Measurements from ENCODE around the gene DCAF10. TPM values are rescaled to one million over a fixed set of nuclear protein-coding genes. Genes with fewer than 3 reads are reported as not detected.

DCAF10 gene
- total and polyA plus RNA-seq, 2 of the 13 experiments (the other 11 are each of a cell fraction or from before 2014, with no cell fraction given), result 9.2 to 20.3 TPM

- TF ChIP-seq BRF2 (CRISPR knock-in tag; IDR thresholded peaks at IDR 0.05), result peak; percentile 96
- TF ChIP-seq KLF11 (CRISPR knock-in tag; IDR thresholded peaks at IDR 0.05), result 0 out of 2 replicates have a peak, but pooled peaks have one; percentile 74
- 0 out of 2 replicates have a peak, but pooled peaks have one; percentile 62 for TF ChIP-seq AFF4 (CRISPR knock-in tag; IDR thresholded peaks at IDR 0.05)
- TF ChIP-seq ZBTB10 (CRISPR knock-in tag; IDR thresholded peaks at IDR 0.05; ENCODE audit: borderline replicate concordance), result peak; percentile 79; the same call in 1 of the 2 replicates
- TF ChIP-seq HNF4G (IDR thresholded peaks at IDR 0.05; ENCODE audit: borderline replicate concordance, low read depth, low read length), result no peak; the same call in 1 of the 2 replicates
- TF ChIP-seq HNF4G (CRISPR knock-in tag; IDR thresholded peaks at IDR 0.05; ENCODE audit: borderline replicate concordance, low read depth), result peak; percentile 64
- peak; percentile 99 for TF ChIP-seq KMT2B (CRISPR knock-in tag; IDR thresholded peaks at IDR 0.05)
- TF ChIP-seq SIX4 (CRISPR knock-in tag; IDR thresholded peaks at IDR 0.05), result peak; percentile 85
- TF ChIP-seq ATM (IDR thresholded peaks at IDR 0.05; ENCODE audit: borderline replicate concordance), result no peak
- peak; percentile 94 for TF ChIP-seq ZBTB34 (CRISPR knock-in tag; IDR thresholded peaks at IDR 0.05)
- TF ChIP-seq TBX3 (IDR thresholded peaks at IDR 0.05; ENCODE audit: borderline replicate concordance), result peak; percentile 87
- no peak for TF ChIP-seq ZNF432 (CRISPR knock-in tag; IDR thresholded peaks at IDR 0.05; ENCODE audit: borderline replicate concordance)
- no peak for TF ChIP-seq ZNF282 (IDR thresholded peaks at IDR 0.05; ENCODE audit: partially characterized antibody)
- TF ChIP-seq ZNF766 (CRISPR knock-in tag; IDR thresholded peaks at IDR 0.05; ENCODE audit: borderline replicate concordance), result no peak
- peak; percentile 76 for TF ChIP-seq ZBTB33 (CRISPR knock-in tag; IDR thresholded peaks at IDR 0.05)
- peak; percentile 59; the same call in 1 of the 2 replicates for TF ChIP-seq CEBPG (CRISPR knock-in tag; IDR thresholded peaks at IDR 0.05)
- no peak for TF ChIP-seq SOX13 (IDR thresholded peaks at IDR 0.05)
- peak in 1 of 2 experiments; percentile 74; a peak in 1 of 4 replicates for TF ChIP-seq SOX13 (CRISPR knock-in tag; conservative IDR thresholded peaks at IDR 0.05 in 1 of 2, IDR thresholded peaks at IDR 0.05 in 1 of 2)
- peak; percentile 79 for TF ChIP-seq HMG20B (CRISPR knock-in tag; conservative IDR thresholded peaks at IDR 0.05)
Observed at GRCh38 chr9:37800631-37801286, at the start of gene DCAF10 (continued).

Measured in HepG2 (cell line).